NT2/D1 (cell line): ENCODE results near the gene TSSK3.

ENCODE experiments used
- SUZ12 ChIP-seq: IDR thresholded peaks from 2 replicates; pipeline ENCODE4 v1.6.1; 2011; ENCODE audit not compliant: insufficient read length, insufficient read depth; ENCODE audit errors: extremely low read depth
- YY1 ChIP-seq: IDR thresholded peaks from 2 replicates; pipeline ENCODE4 v1.6.1; 2011; ENCODE audit not compliant: insufficient read length, insufficient read depth
- ZNF274 ChIP-seq: IDR thresholded peaks from 2 replicates; pipeline ENCODE4 v1.6.1; 2011; ENCODE audit warnings: mild to moderate bottlenecking, low read depth, low read length

GRCh38 chr1:32404946-32405345 lies 42.6 kb downstream of the TSSK3 start:
- TF ChIP-seq ZNF274 (no peak), YY1 (no peak), SUZ12 (no peak)
